HepG2 (cell line): ENCODE measurements around the gene SNURF. TPM values are rescaled to one million over a fixed set of nuclear protein-coding genes. Genes with fewer than 3 reads are reported as not detected.
"Not testable (repeated sequence)": the region's sequence is repeated elsewhere in the genome, so short reads cannot be mapped to it uniquely, and the experiment has no call there.

ENCODE experiments used
- ATAC-seq: fragments of 200-7000 bp; cut with Tn5 transposase; 3 replicates; pipeline ENCODE4 v1.9.1; 2020; ENCODE audit warnings: mild to moderate bottlenecking, moderate library complexity
- BruUV-seq: library from RNA; stranded (reverse); fragments of 400-500 nt; replicated peaks from 2 replicates; lab custom pipeline; 2021; lab: Mats Ljungman, UMichigan
- CTCF ChIA-PET: fragments of 300-600 bp; formaldehyde crosslinking; extraction: SDS; loops from one replicate; lab custom pipeline; 2021; ENCODE audit warnings: low total read pairs, inconsistent platforms, low intra/inter-chr PET ratio; lab: Yijun Ruan, JAX
- POLR2A ChIA-PET: fragments of 350-600 bp; sonication (Branson Sonifier 250); formaldehyde crosslinking; loops from one replicate; lab custom pipeline; 2020; ENCODE audit warnings: antibody characterized with exemption, inconsistent platforms; lab: Yijun Ruan, JAX
- DNase-seq: peaks from one replicate; pipeline ENCODE4 v3.0.0-alpha.2; 2015; ENCODE audit warnings: low spot score
- FAIRE-seq: peaks from 3 replicates; lab custom pipeline; 2011; peaks lifted over from hg19 to GRCh38; lab: Jason Lieb, UNC
- H2AFZ ChIP-seq: one replicate; pipeline ENCODE4 v1.6.1; 2011; ENCODE audit warnings: low read length, inconsistent platforms
- H3K27ac ChIP-seq: fragments of 300-600 bp; 3 replicates; pipeline ENCODE4 v1.8.0; 2011; ENCODE audit warnings: mixed run types, mild to moderate bottlenecking, mixed read lengths, low read length, inconsistent platforms; ENCODE audit not compliant: insufficient read depth; ENCODE audit errors: extremely low read length
- H3K27me3 ChIP-seq, 2 experiments: fragments of 200-600 bp in 1 of 2; 2 replicates in 1 of 2; 3 replicates in 1 of 2; pipeline versions ENCODE4 v1.6.0 to v1.8.0; 2011; ENCODE audit warnings: low read length in 2 of 2, mild to moderate bottlenecking in 2 of 2, moderate library complexity in 2 of 2, inconsistent platforms in 1 of 2; ENCODE audit not compliant: insufficient read depth in 2 of 2, control insufficient read depth in 1 of 2
- H3K36me3 ChIP-seq, 2 experiments: fragments of 200-600 bp in 1 of 2; replicated peaks in 1 of 2; 2 replicates in 1 of 2; 3 replicates in 1 of 2; pipeline versions ENCODE4 v1.5.1 to v1.8.0; 2011; ENCODE audit warnings: low read length in 2 of 2, inconsistent platforms in 1 of 2; ENCODE audit not compliant: insufficient read depth in 2 of 2, control insufficient read depth in 1 of 2
- H3K4me1 ChIP-seq: 2 replicates; pipeline ENCODE4 v1.5.1; 2012; ENCODE audit warnings: low read length, inconsistent platforms; ENCODE audit not compliant: insufficient read depth
- H3K4me2 ChIP-seq: 2 replicates; pipeline ENCODE4 v1.6.0; 2011; ENCODE audit warnings: low read depth, low read length, inconsistent platforms
- H3K4me3 ChIP-seq, 3 experiments: fragments of 200-600 bp in 1 of 3; sonication (generic), shearing (Covaris generic) in 1 of 3; replicated peaks in 1 of 3; 2 replicates each; pipeline ENCODE4 v1.5.1; 2011 to 2016; ENCODE audit warnings: low read length in 3 of 3, inconsistent platforms in 2 of 3, low read depth in 2 of 3, mild to moderate bottlenecking in 2 of 3, control low read depth in 1 of 3, mixed read lengths in 1 of 3; ENCODE audit not compliant: insufficient read depth in 1 of 3
- H3K79me2 ChIP-seq: one replicate; pipeline ENCODE4 v1.6.1; 2011; ENCODE audit warnings: low read length, inconsistent platforms; ENCODE audit not compliant: insufficient read depth
- H3K9ac ChIP-seq: 2 replicates; pipeline ENCODE4 v1.6.0; 2011; ENCODE audit warnings: mild to moderate bottlenecking, low read depth, low read length, inconsistent platforms; ENCODE audit not compliant: insufficient read depth
- H3K9me3 ChIP-seq: 2 replicates; pipeline ENCODE4 v1.5.1; 2012; ENCODE audit warnings: mild to moderate bottlenecking, low read length
- H4K20me1 ChIP-seq: 2 replicates; pipeline ENCODE4 v1.6.0; 2011; ENCODE audit warnings: inconsistent platforms, mild to moderate bottlenecking, low read length, moderate library complexity; ENCODE audit not compliant: insufficient read depth
- CC2D1A ChIP-seq: sonication (generic); formaldehyde crosslinking; IDR thresholded peaks from 2 replicates; pipeline ENCODE4 v1.8.1; 2023; ENCODE audit warnings: mild to moderate bottlenecking, missing genetic modification reagents
- MLX ChIP-seq: IDR thresholded peaks from 2 replicates; pipeline ENCODE4 v1.6.1; 2016
- MXD4 ChIP-seq: IDR thresholded peaks from 2 replicates; pipeline ENCODE4 v1.6.1; 2016; ENCODE audit warnings: mild to moderate bottlenecking, missing biosample characterization, missing genetic modification reagents
- MZF1 ChIP-seq: sonication (generic); formaldehyde crosslinking; IDR thresholded peaks from 2 replicates; pipeline ENCODE4 v1.8.1; 2023; ENCODE audit warnings: mild to moderate bottlenecking, missing genetic modification reagents, borderline replicate concordance
- THRA ChIP-seq: sonication (generic); formaldehyde crosslinking; IDR thresholded peaks from 2 replicates; pipeline ENCODE4 v1.4.0; 2020; ENCODE audit warnings: missing genetic modification reagents, borderline replicate concordance
- ZNF597 ChIP-seq: sonication (generic); formaldehyde crosslinking; IDR thresholded peaks from 2 replicates; pipeline ENCODE4 v1.5.0; 2020; ENCODE audit warnings: missing genetic modification reagents
- ZNF609 ChIP-seq: sonication (generic); formaldehyde crosslinking; IDR thresholded peaks from 2 replicates; pipeline ENCODE4 v1.4.0; 2020; ENCODE audit warnings: mild to moderate bottlenecking, missing genetic modification reagents, borderline replicate concordance
- ZNF737 ChIP-seq: sonication (generic); formaldehyde crosslinking; IDR thresholded peaks from 2 replicates; pipeline ENCODE4 v1.5.0; 2020; ENCODE audit warnings: missing genetic modification reagents, mild to moderate bottlenecking, borderline replicate concordance
- ZNF776 ChIP-seq: sonication (generic); formaldehyde crosslinking; IDR thresholded peaks from 2 replicates; pipeline ENCODE4 v1.4.0; 2020; ENCODE audit warnings: mild to moderate bottlenecking, missing genetic modification reagents
- WGBS: methylation state at CpG from one replicate; pipeline ENCODE4 v1.1.6; 2017; ENCODE audit warnings: low lambda C conversion rate; 5-methylcytosine and 5-hydroxymethylcytosine counted together
- in situ Hi-C: cut with HindIII; loops from 2 replicates; pipeline ENCODE4 v1.10.0; 2017; ENCODE audit warnings: low pct_unique_long_range_greater_than_20kb; ENCODE audit not compliant: extremely low pct_ligation_motif_present
- intact Hi-C: fragments of 100-400 bp; cut with micrococcal nuclease; formaldehyde crosslinking; loops from one replicate; pipeline ENCODE4 v1.10.0; 2022; ENCODE audit not compliant: unreplicated experiment
- polyA plus RNA-seq, 8 experiments: library from polyadenylated mRNA; depleted of rRNA in 3 of 8; stranded (reverse) in 7 of 8; unstranded in 1 of 8; fragments of >200 nt; fragmentation: Illumina TruSeq in 4 of 8; extraction: Trizol in 4 of 8; gene quantifications; 2 replicates each; pipeline versions ENCODE4 v1.2.1 to v1.2.3, GENCODE V29; 2011 to 2016; ENCODE audit warnings: low read depth in 4 of 8, missing spikeins in 1 of 8, mixed read lengths in 1 of 8; ENCODE audit not compliant: insufficient read depth in 1 of 8
- total RNA-seq, 5 experiments: library from RNA; depleted of rRNA; stranded (reverse); fragments of >200 nt; fragmentation: Illumina TruSeq; extraction: Trizol; gene quantifications; 2 replicates each; pipeline ENCODE4 v1.2.3, GENCODE V29; 2016; ENCODE audit warnings: low read depth in 1 of 5

Gene SNURF
- total and polyA plus RNA-seq, 2 of the 13 experiments (the other 11 are each of a cell fraction or from before 2014, with no cell fraction given): 2.1 to 7.6 TPM

GRCh38 chr15:24933716-24934115 is 21.1 kb upstream of the SNURF start (continued):
- TF ChIP-seq MLX (CRISPR knock-in tag): no peak
- no peak for TF ChIP-seq THRA (CRISPR knock-in tag)
- TF ChIP-seq ZNF597 (CRISPR knock-in tag): no peak
- TF ChIP-seq CC2D1A (CRISPR knock-in tag): no peak
- TF ChIP-seq MXD4 (CRISPR knock-in tag): no peak
- no peak for TF ChIP-seq MZF1 (CRISPR knock-in tag)
- TF ChIP-seq ZNF609 (CRISPR knock-in tag): no peak
- no peak for TF ChIP-seq ZNF776 (CRISPR knock-in tag)
- TF ChIP-seq ZNF737: no peak

- H3K79me2 ChIP-seq, intact Hi-C loops, H3K27ac ChIP-seq, POLR2A ChIA-PET, H3K4me2 ChIP-seq, H2AFZ ChIP-seq, BruUV-seq, H3K36me3 ChIP-seq, H3K4me3 ChIP-seq, H4K20me1 ChIP-seq, in situ Hi-C loops, DNase-seq, H3K9ac ChIP-seq, CTCF ChIA-PET, FAIRE-seq, ATAC-seq, H3K27me3 ChIP-seq, H3K4me1 ChIP-seq: not testable (repeated sequence)
- WGBS: 32% methylated on average over 3 of the region's 3 CpGs
- peaks cover 77% of the 10 kb centered on the region for H3K9me3 ChIP-seq
Observed at GRCh38 chr15:24938224-24938623, 16.6 kb upstream of the SNURF start.
